ENCODE measurements around the gene ERLEC1. TPM values are rescaled to one million over a fixed set of nuclear protein-coding genes. Genes with fewer than 3 reads are reported as not detected.
A peak's percentile ranks its signal among the peaks of the same experiment; 100 is the strongest.

The ERLEC1 gene
- total RNA-seq = 22.2 and 23.1 TPM in 2 replicates
- long read RNA-seq, transcript ERLEC1-201 (14 exons, 2,433 nt) = major isoform, 43 of 62 reads
- long read RNA-seq, transcript ERLEC1-202 (13 exons, 2,271 nt) = minor isoform, 11 of 62 reads
- long read RNA-seq, partial matches to known transcripts = 5 of 62 reads
- long read RNA-seq, other reads (novel, unspliced or antisense) = 3 of 62 reads

GRCh38 chr2:53786705-53787613, at the start of gene ERLEC1, which contains the start of gene ASB3:
Gene ERLEC1, plus strand, starts transcription at chr2:53787044. Its CDS starts 167 bp downstream, at chr2:53787211.
Gene ASB3, minus strand, starts transcription at chr2:53786953. Its CDS starts 21,381 bp downstream, at chr2:53765572.
- H3K27ac Mint-ChIP-seq (ENCODE audit: unreplicated experiment) = peak within 1 kb of the TSS; percentile 100
- DNase-seq (ENCODE audit: low read depth, low spot score) = peak; percentile 88
- peak within 1 kb of the TSS; percentile 96 for H3K4me3 Mint-ChIP-seq
- peaks cover 42% of the 10 kb centered on the region for H3K4me1 Mint-ChIP-seq
- H3K36me3 Mint-ChIP-seq (ENCODE audit: low read depth) = no peaks in the 10 kb centered on the region
- H3K27me3 Mint-ChIP-seq (ENCODE audit: low read depth) = no peaks in the 10 kb centered on the region
- H3K9me3 Mint-ChIP-seq = no peaks in the 10 kb centered on the region
- no peak for TF ChIP-seq CTCF (conservative IDR thresholded peaks at IDR 0.05)

GRCh38 chr2:53737091-53737490, 49.8 kb upstream of the ERLEC1 start:
- no peaks in the 10 kb centered on the region for H3K27me3 Mint-ChIP-seq (ENCODE audit: low read depth)
- no peak for TF ChIP-seq CTCF (conservative IDR thresholded peaks at IDR 0.05)
- H3K4me3 Mint-ChIP-seq = no peak overlapping the region
- no peaks in the 10 kb centered on the region for H3K9me3 Mint-ChIP-seq
- no peak for DNase-seq (ENCODE audit: low read depth, low spot score)
- H3K27ac Mint-ChIP-seq (ENCODE audit: unreplicated experiment) = no peak overlapping the region
- H3K36me3 Mint-ChIP-seq (ENCODE audit: low read depth) = peaks cover 24% of the 10 kb centered on the region
- peaks cover 17% of the 10 kb centered on the region for H3K4me1 Mint-ChIP-seq

- H3K4me1 Mint-ChIP-seq = peaks cover 24% of the 10 kb centered on the region
These were observed 47.8 kb upstream of the ERLEC1 start for GRCh38 chr2:53739032-53739431.

GRCh38 chr2:53740170-53740569, 46.7 kb upstream of the ERLEC1 start:
- TF ChIP-seq CTCF (conservative IDR thresholded peaks at IDR 0.05) = peak; percentile 70
- no peak overlapping the region for H3K27ac Mint-ChIP-seq (ENCODE audit: unreplicated experiment)
- peaks cover 24% of the 10 kb centered on the region for H3K4me1 Mint-ChIP-seq
- no peaks in the 10 kb centered on the region for H3K27me3 Mint-ChIP-seq (ENCODE audit: low read depth)
- H3K9me3 Mint-ChIP-seq = no peaks in the 10 kb centered on the region
- no peak for DNase-seq (ENCODE audit: low read depth, low spot score)
- peaks cover 14% of the 10 kb centered on the region for H3K36me3 Mint-ChIP-seq (ENCODE audit: low read depth)
- no peak overlapping the region for H3K4me3 Mint-ChIP-seq

More at GRCh38 chr2:53739032-53739431, 47.8 kb upstream of the ERLEC1 start:
- no peak overlapping the region for H3K27ac Mint-ChIP-seq (ENCODE audit: unreplicated experiment)
- no peak overlapping the region for H3K4me3 Mint-ChIP-seq
- no peaks in the 10 kb centered on the region for H3K9me3 Mint-ChIP-seq
- H3K27me3 Mint-ChIP-seq (ENCODE audit: low read depth) = no peaks in the 10 kb centered on the region
- H3K36me3 Mint-ChIP-seq (ENCODE audit: low read depth) = peaks cover 22% of the 10 kb centered on the region
- DNase-seq (ENCODE audit: low read depth, low spot score) = no peak
- no peak for TF ChIP-seq CTCF (conservative IDR thresholded peaks at IDR 0.05)

GRCh38 chr2:53744395-53745065, 42.3 kb upstream of the ERLEC1 start:
- no peak overlapping the region for H3K27ac Mint-ChIP-seq (ENCODE audit: unreplicated experiment)
- TF ChIP-seq CTCF (conservative IDR thresholded peaks at IDR 0.05) = no peak
- no peak overlapping the region for H3K4me3 Mint-ChIP-seq
- peaks cover 14% of the 10 kb centered on the region for H3K36me3 Mint-ChIP-seq (ENCODE audit: low read depth)
- H3K27me3 Mint-ChIP-seq (ENCODE audit: low read depth) = no peaks in the 10 kb centered on the region
- H3K9me3 Mint-ChIP-seq = no peaks in the 10 kb centered on the region
- H3K4me1 Mint-ChIP-seq = peaks cover 24% of the 10 kb centered on the region
- no peak for DNase-seq (ENCODE audit: low read depth, low spot score)
